ENCODE measurements around the gene C10orf95.
A peak's percentile ranks its signal among the peaks of the same experiment; 100 is the strongest.

C10orf95 gene

GRCh38 chr10:102431452-102432124, 19.8 kb downstream of the C10orf95 start:
- Histone ChIP-seq H3K27ac (ENCODE audit: insufficient read depth in 1 of 2, low read depth in 1 of 2, low read length in 2 of 2, poor library complexity in 1 of 2, severe bottlenecking in 2 of 2) (peak overlapping the region; percentile 64 to 84), H3K36me3 (ENCODE audit: control insufficient read depth in 4 of 4, insufficient read depth in 4 of 4, low read length in 3 of 4) (peaks cover 0 to 3% (median 2%) of the 10 kb centered on the region in 4 experiments), H3K27me3 (replicated peaks in 2 of 5; ENCODE audit: control insufficient read depth in 4 of 5, insufficient read depth in 5 of 5, low read length in 4 of 5) (no peaks in the 10 kb centered on the region), H3K9me3 (ENCODE audit: control extremely low read depth in 1 of 5, control insufficient read depth in 4 of 5, insufficient read depth in 2 of 5, low read depth in 1 of 5, low read length in 4 of 5) (no peaks in the 10 kb centered on the region), H3K4me1 (ENCODE audit: control extremely low read depth in 1 of 4, control insufficient read depth in 4 of 4, insufficient read depth in 4 of 4, low read length in 3 of 4) (peaks cover 14 to 44% (median 42%) of the 10 kb centered on the region in 4 experiments), H3K4me3 (ENCODE audit: control insufficient read depth in 1 of 7, extremely low read depth in 1 of 7, insufficient read depth in 4 of 7, low read depth in 2 of 7, low read length in 6 of 7) (peak overlapping the region; percentile 56 to 98 (median 83))
- POLR2A ChIA-PET = interaction anchor here (0.6 to 1.7 kb wide), 4 partner anchors 9 to 157 kb away, joined by 3 to 9 read pairs (median 4); partner anchors contain the start of genes FBXL15 and NFKB2
- WGBS (ENCODE audit: insufficient coverage) = 30% methylated on average over 3 of the region's 4 CpGs
- CTCF ChIA-PET = interaction anchor here (0.7 to 8.3 kb wide), 6 partner anchors 8 to 213 kb away, joined by 3 to 71 read pairs (median 4); partner anchors contain the start of gene FBXL15
- DNase-seq = no peak

- ChIA-PET POLR2A (interaction anchor here (0.6 kb wide), 1 partner anchor 34 kb away, joined by 3 read pairs; no protein-coding TSS in a partner anchor), CTCF (no interaction called here)
- Histone ChIP-seq H3K9me3 (ENCODE audit: control extremely low read depth in 1 of 5, control insufficient read depth in 4 of 5, insufficient read depth in 2 of 5, low read depth in 1 of 5, low read length in 4 of 5) (no peaks in the 10 kb centered on the region), H3K36me3 (ENCODE audit: control insufficient read depth in 4 of 4, insufficient read depth in 4 of 4, low read length in 3 of 4) (peaks cover 0 to 10% (median 8%) of the 10 kb centered on the region in 4 experiments), H3K4me1 (ENCODE audit: control extremely low read depth in 1 of 4, control insufficient read depth in 4 of 4, insufficient read depth in 4 of 4, low read length in 3 of 4) (peaks cover 6 to 26% (median 25%) of the 10 kb centered on the region in 4 experiments), H3K27me3 (replicated peaks in 2 of 5; ENCODE audit: control insufficient read depth in 4 of 5, insufficient read depth in 5 of 5, low read length in 4 of 5) (no peaks in the 10 kb centered on the region), H3K4me3 (ENCODE audit: control insufficient read depth in 1 of 7, extremely low read depth in 1 of 7, insufficient read depth in 4 of 7, low read depth in 2 of 7, low read length in 6 of 7) (no peak overlapping the region), H3K27ac (ENCODE audit: insufficient read depth in 1 of 2, low read depth in 1 of 2, low read length in 2 of 2, poor library complexity in 1 of 2, severe bottlenecking in 2 of 2) (no peak overlapping the region)
- WGBS (ENCODE audit: insufficient coverage) = 88% methylated on average over 5 of the region's 8 CpGs
- DNase-seq = no peak
Measured at GRCh38 chr10:102429468-102429867, 21.9 kb downstream of the C10orf95 start.

GRCh38 chr10:102426803-102427287, 24.5 kb downstream of the C10orf95 start:
- Histone ChIP-seq H3K4me3 (ENCODE audit: control insufficient read depth in 1 of 7, extremely low read depth in 1 of 7, insufficient read depth in 4 of 7, low read depth in 2 of 7, low read length in 6 of 7) (no peak overlapping the region), H3K36me3 (ENCODE audit: control insufficient read depth in 4 of 4, insufficient read depth in 4 of 4, low read length in 3 of 4) (peaks cover 4 to 25% (median 20%) of the 10 kb centered on the region in 4 experiments), H3K27me3 (replicated peaks in 2 of 5; ENCODE audit: control insufficient read depth in 4 of 5, insufficient read depth in 5 of 5, low read length in 4 of 5) (no peaks in the 10 kb centered on the region), H3K4me1 (ENCODE audit: control extremely low read depth in 1 of 4, control insufficient read depth in 4 of 4, insufficient read depth in 4 of 4, low read length in 3 of 4) (peaks cover 9 to 25% (median 22%) of the 10 kb centered on the region in 4 experiments), H3K9me3 (ENCODE audit: control extremely low read depth in 1 of 5, control insufficient read depth in 4 of 5, insufficient read depth in 2 of 5, low read depth in 1 of 5, low read length in 4 of 5) (no peaks in the 10 kb centered on the region), H3K27ac (ENCODE audit: insufficient read depth in 1 of 2, low read depth in 1 of 2, low read length in 2 of 2, poor library complexity in 1 of 2, severe bottlenecking in 2 of 2) (no peak overlapping the region)
- 95% methylated on average over 7 of the region's 7 CpGs for WGBS (ENCODE audit: insufficient coverage)
- ChIA-PET POLR2A (no interaction called here), CTCF (interaction anchor here (1.0 to 9.1 kb wide), 3 partner anchors 9 to 52 kb away, joined by 3 to 71 read pairs (median 35); partner anchors contain the start of gene CUEDC2)
- no peak for DNase-seq

- WGBS (ENCODE audit: insufficient coverage) = 100% methylated on average over 1 of the region's 1 CpG
- Histone ChIP-seq H3K27ac (ENCODE audit: insufficient read depth in 1 of 2, low read depth in 1 of 2, low read length in 2 of 2, poor library complexity in 1 of 2, severe bottlenecking in 2 of 2) (no peak overlapping the region), H3K4me3 (ENCODE audit: control insufficient read depth in 1 of 7, extremely low read depth in 1 of 7, insufficient read depth in 4 of 7, low read depth in 2 of 7, low read length in 6 of 7) (no peak overlapping the region), H3K9me3 (ENCODE audit: control extremely low read depth in 1 of 5, control insufficient read depth in 4 of 5, insufficient read depth in 2 of 5, low read depth in 1 of 5, low read length in 4 of 5) (no peaks in the 10 kb centered on the region), H3K36me3 (ENCODE audit: control insufficient read depth in 4 of 4, insufficient read depth in 4 of 4, low read length in 3 of 4) (peaks cover 4 to 25% (median 18%) of the 10 kb centered on the region in 4 experiments), H3K4me1 (ENCODE audit: control extremely low read depth in 1 of 4, control insufficient read depth in 4 of 4, insufficient read depth in 4 of 4, low read length in 3 of 4) (peaks cover 3 to 26% (median 23%) of the 10 kb centered on the region in 4 experiments), H3K27me3 (replicated peaks in 2 of 5; ENCODE audit: control insufficient read depth in 4 of 5, insufficient read depth in 5 of 5, low read length in 4 of 5) (no peaks in the 10 kb centered on the region)
- no peak for DNase-seq
- POLR2A ChIA-PET = interaction anchor here (0.6 kb wide), 1 partner anchor 20 kb away, joined by 3 read pairs; no protein-coding TSS in a partner anchor
- CTCF ChIA-PET = interaction anchor here (0.9 to 9.1 kb wide), 7 partner anchors 10 to 154 kb away, joined by 3 to 71 read pairs (median 7); partner anchors contain the start of gene CUEDC2
Measured at GRCh38 chr10:102425444-102425843, 25.9 kb downstream of the C10orf95 start.

GRCh38 chr10:102424916-102425315, 26.4 kb downstream of the C10orf95 start:
- Histone ChIP-seq H3K36me3 (ENCODE audit: control insufficient read depth in 4 of 4, insufficient read depth in 4 of 4, low read length in 3 of 4) (peaks cover 4 to 25% (median 18%) of the 10 kb centered on the region in 4 experiments), H3K27ac (ENCODE audit: insufficient read depth in 1 of 2, low read depth in 1 of 2, low read length in 2 of 2, poor library complexity in 1 of 2, severe bottlenecking in 2 of 2) (no peak overlapping the region), H3K4me3 (ENCODE audit: control insufficient read depth in 1 of 7, extremely low read depth in 1 of 7, insufficient read depth in 4 of 7, low read depth in 2 of 7, low read length in 6 of 7) (no peak overlapping the region), H3K9me3 (ENCODE audit: control extremely low read depth in 1 of 5, control insufficient read depth in 4 of 5, insufficient read depth in 2 of 5, low read depth in 1 of 5, low read length in 4 of 5) (no peaks in the 10 kb centered on the region), H3K4me1 (ENCODE audit: control extremely low read depth in 1 of 4, control insufficient read depth in 4 of 4, insufficient read depth in 4 of 4, low read length in 3 of 4) (peaks cover 3 to 31% (median 28%) of the 10 kb centered on the region in 4 experiments), H3K27me3 (replicated peaks in 2 of 5; ENCODE audit: control insufficient read depth in 4 of 5, insufficient read depth in 5 of 5, low read length in 4 of 5) (no peaks in the 10 kb centered on the region)
- 85% methylated on average over 6 of the region's 6 CpGs for WGBS (ENCODE audit: insufficient coverage)
- DNase-seq = no peak
- CTCF ChIA-PET = interaction anchor here (0.5 to 9.1 kb wide), 10 partner anchors 10 to 508 kb away, joined by 3 to 71 read pairs (median 7); partner anchors contain the start of gene CUEDC2
- POLR2A ChIA-PET = interaction anchor here (1.1 kb wide), 1 partner anchor 30 kb away, joined by 3 read pairs; the partner anchor contains the start of gene NFKB2

GRCh38 chr10:102424145-102424544, 27.2 kb downstream of the C10orf95 start:
- CTCF ChIA-PET = interaction anchor here (0.5 to 9.1 kb wide), 13 partner anchors 11 to 508 kb away, joined by 3 to 71 read pairs (median 9); partner anchors contain the start of genes C10orf95 and CUEDC2
- Histone ChIP-seq H3K4me1 (ENCODE audit: control extremely low read depth in 1 of 4, control insufficient read depth in 4 of 4, insufficient read depth in 4 of 4, low read length in 3 of 4) (peaks cover 3 to 38% (median 35%) of the 10 kb centered on the region in 4 experiments), H3K27ac (ENCODE audit: insufficient read depth in 1 of 2, low read depth in 1 of 2, low read length in 2 of 2, poor library complexity in 1 of 2, severe bottlenecking in 2 of 2) (no peak overlapping the region), H3K27me3 (replicated peaks in 2 of 5; ENCODE audit: control insufficient read depth in 4 of 5, insufficient read depth in 5 of 5, low read length in 4 of 5) (peaks cover 0 to 4% (median 2%) of the 10 kb centered on the region in 5 experiments), H3K4me3 (ENCODE audit: control insufficient read depth in 1 of 7, extremely low read depth in 1 of 7, insufficient read depth in 4 of 7, low read depth in 2 of 7, low read length in 6 of 7) (no peak overlapping the region), H3K9me3 (ENCODE audit: control extremely low read depth in 1 of 5, control insufficient read depth in 4 of 5, insufficient read depth in 2 of 5, low read depth in 1 of 5, low read length in 4 of 5) (no peaks in the 10 kb centered on the region), H3K36me3 (ENCODE audit: control insufficient read depth in 4 of 4, insufficient read depth in 4 of 4, low read length in 3 of 4) (peaks cover 4 to 25% (median 18%) of the 10 kb centered on the region in 4 experiments)
- 100% methylated on average over 9 of the region's 9 CpGs for WGBS (ENCODE audit: insufficient coverage)
- POLR2A ChIA-PET = interaction anchor here (1.1 kb wide), 1 partner anchor 29 kb away, joined by 3 read pairs; the partner anchor contains the start of gene NFKB2
- DNase-seq = no peak

Data from common myeloid progenitor, CD34-positive (primary cell).